ENCODE data around the gene NMU. TPM values are rescaled to one million over a fixed set of nuclear protein-coding genes. Genes with fewer than 3 reads are reported as not detected.

NMU gene
- total RNA-seq, 1 experiment from 2014 or later: not detected

DNA sequence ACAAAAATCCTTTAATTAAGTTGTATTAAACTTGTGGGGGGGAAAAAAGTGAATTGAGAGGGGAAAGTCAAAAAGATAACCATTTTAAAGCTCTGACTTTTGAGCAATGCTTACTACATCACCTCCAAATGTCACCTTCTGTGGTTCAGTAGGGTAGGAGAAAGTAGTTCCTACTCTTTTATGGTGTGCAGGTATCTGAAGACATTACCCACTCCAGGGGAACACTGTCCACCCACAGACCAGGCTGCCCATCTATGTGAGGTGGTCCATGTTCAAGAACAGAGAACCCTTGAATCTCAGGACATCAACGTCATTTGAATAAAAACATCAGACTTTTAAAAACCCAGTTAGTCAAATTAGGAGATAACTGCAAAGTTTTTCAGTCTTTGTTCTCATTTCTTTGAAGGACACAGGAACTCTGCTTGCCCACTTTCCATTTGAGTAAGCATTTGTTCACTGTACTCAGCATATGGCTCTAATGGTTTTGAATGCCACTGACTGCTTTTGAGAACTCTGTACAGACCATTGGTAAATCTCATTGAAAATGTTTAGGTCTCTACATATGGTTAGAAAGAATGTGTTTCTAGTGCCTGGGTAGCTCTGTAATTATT is 18.4 kb downstream of the NMU start:
- CTCF ChIA-PET: no interaction called here
- Histone ChIP-seq H3K9me3 (no peaks in the 10 kb centered on the region), H3K4me3 (ENCODE audit: low read depth, low read length) (no peak overlapping the region), H3K36me3 (ENCODE audit: control insufficient read depth, insufficient read depth, low read length) (no peaks in the 10 kb centered on the region), H3K4me1 (no peaks in the 10 kb centered on the region), H3K27me3 (replicated peaks; ENCODE audit: control insufficient read depth, insufficient read depth, low read length) (no peaks in the 10 kb centered on the region)
- DNase-seq: no peak
- Mint-ChIP-seq H3K27me3 (ENCODE audit: insufficient read depth, unreplicated experiment) (peaks cover 6% of the 10 kb centered on the region), H3K36me3 (ENCODE audit: insufficient read depth, unreplicated experiment) (no peaks in the 10 kb centered on the region), H3K4me3 (ENCODE audit: unreplicated experiment) (no peak overlapping the region), H3K27ac (ENCODE audit: unreplicated experiment) (no peak overlapping the region), H3K4me1 (ENCODE audit: low read depth, unreplicated experiment) (peaks cover 6% of the 10 kb centered on the region), H3K9me3 (ENCODE audit: unreplicated experiment) (peaks cover 10% of the 10 kb centered on the region)
- POLR2A ChIA-PET: no interaction called here
- intact Hi-C loops (cut with micrococcal nuclease; ENCODE audit: unreplicated experiment): no loop called here
- TF ChIP-seq, protein P1, sequence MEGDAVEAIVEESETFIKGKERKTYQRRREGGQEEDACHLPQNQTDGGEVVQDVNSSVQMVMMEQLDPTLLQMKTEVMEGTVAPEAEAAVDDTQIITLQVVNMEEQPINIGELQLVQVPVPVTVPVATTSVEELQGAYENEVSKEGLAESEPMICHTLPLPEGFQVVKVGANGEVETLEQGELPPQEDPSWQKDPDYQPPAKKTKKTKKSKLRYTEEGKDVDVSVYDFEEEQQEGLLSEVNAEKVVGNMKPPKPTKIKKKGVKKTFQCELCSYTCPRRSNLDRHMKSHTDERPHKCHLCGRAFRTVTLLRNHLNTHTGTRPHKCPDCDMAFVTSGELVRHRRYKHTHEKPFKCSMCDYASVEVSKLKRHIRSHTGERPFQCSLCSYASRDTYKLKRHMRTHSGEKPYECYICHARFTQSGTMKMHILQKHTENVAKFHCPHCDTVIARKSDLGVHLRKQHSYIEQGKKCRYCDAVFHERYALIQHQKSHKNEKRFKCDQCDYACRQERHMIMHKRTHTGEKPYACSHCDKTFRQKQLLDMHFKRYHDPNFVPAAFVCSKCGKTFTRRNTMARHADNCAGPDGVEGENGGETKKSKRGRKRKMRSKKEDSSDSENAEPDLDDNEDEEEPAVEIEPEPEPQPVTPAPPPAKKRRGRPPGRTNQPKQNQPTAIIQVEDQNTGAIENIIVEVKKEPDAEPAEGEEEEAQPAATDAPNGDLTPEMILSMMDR (IDR thresholded peaks at IDR 0.05; ENCODE audit: insufficient read depth in 1 of 2, low read depth in 1 of 2, low read length in 1 of 2, severe bottlenecking in 1 of 2, unreplicated experiment in 1 of 2): no peak
- BruUV-seq (replicated peaks): no TSS peak

DNA sequence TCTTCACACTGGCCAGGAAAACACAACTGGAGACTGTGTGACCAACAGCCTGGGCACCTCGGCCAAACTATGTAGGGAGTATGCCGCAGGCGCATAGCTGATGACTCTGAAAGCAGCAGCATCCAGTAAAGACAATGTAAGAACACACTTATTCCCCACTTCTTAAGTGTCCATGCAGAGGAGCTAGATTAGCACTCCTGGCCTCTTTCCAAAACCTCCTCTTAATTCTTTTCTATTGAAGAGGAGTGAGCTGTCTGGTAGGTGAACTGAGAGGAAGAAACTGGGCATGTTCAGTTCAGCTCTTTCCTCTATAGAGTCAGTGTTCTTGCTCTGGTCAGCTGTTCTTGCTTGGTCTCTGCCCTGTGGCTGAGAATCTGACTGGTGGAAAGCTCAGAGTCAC is 21.1 kb downstream of the NMU start:
- CTCF ChIA-PET: no interaction called here
- POLR2A ChIA-PET: no interaction called here
- intact Hi-C loops (cut with micrococcal nuclease; ENCODE audit: unreplicated experiment): no loop called here

DNA sequence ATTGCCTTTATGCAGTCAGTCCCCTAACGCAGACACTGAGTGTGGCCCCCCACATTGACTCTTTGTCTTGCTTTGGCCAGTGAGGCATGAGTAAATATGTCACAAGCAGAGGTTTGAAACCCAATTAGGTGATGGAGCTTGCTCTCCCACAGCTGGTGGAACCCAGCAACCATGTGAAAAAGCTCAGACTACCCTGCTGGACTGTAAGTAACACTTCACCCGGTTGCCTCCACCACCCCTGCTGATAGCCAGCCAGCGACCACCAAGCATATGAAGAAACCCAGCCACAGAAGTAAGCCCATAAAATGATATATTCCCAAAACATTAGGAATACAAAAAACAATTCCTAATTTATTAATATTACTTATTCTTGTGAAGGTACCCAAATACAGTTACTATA is 22.5 kb downstream of the NMU start:
- Mint-ChIP-seq H3K36me3 (ENCODE audit: insufficient read depth, unreplicated experiment) (no peaks in the 10 kb centered on the region), H3K27me3 (ENCODE audit: insufficient read depth, unreplicated experiment) (peaks cover 4% of the 10 kb centered on the region), H3K4me3 (ENCODE audit: unreplicated experiment) (no peak overlapping the region), H3K4me1 (ENCODE audit: low read depth, unreplicated experiment) (peaks cover 2% of the 10 kb centered on the region), H3K27ac (ENCODE audit: unreplicated experiment) (no peak overlapping the region), H3K9me3 (ENCODE audit: unreplicated experiment) (peaks cover 5% of the 10 kb centered on the region)
- DNase-seq: no peak
- Histone ChIP-seq H3K4me3 (ENCODE audit: low read depth, low read length) (no peak overlapping the region), H3K9me3 (no peaks in the 10 kb centered on the region), H3K27me3 (replicated peaks; ENCODE audit: control insufficient read depth, insufficient read depth, low read length) (no peaks in the 10 kb centered on the region), H3K4me1 (no peaks in the 10 kb centered on the region), H3K36me3 (ENCODE audit: control insufficient read depth, insufficient read depth, low read length) (no peaks in the 10 kb centered on the region)
- TF ChIP-seq, protein P1 (IDR thresholded peaks at IDR 0.05; ENCODE audit: insufficient read depth in 1 of 2, low read depth in 1 of 2, low read length in 1 of 2, severe bottlenecking in 1 of 2, unreplicated experiment in 1 of 2): no peak
- ChIA-PET CTCF (no interaction called here), POLR2A (no interaction called here)
- intact Hi-C loops (cut with micrococcal nuclease; ENCODE audit: unreplicated experiment): no loop called here
- no TSS peak for BruUV-seq (replicated peaks)

More for the DNA sequence above, 21.1 kb downstream of the NMU start:
- Mint-ChIP-seq H3K36me3 (ENCODE audit: insufficient read depth, unreplicated experiment) (no peaks in the 10 kb centered on the region), H3K27ac (ENCODE audit: unreplicated experiment) (no peak overlapping the region), H3K4me1 (ENCODE audit: low read depth, unreplicated experiment) (peaks cover 6% of the 10 kb centered on the region), H3K9me3 (ENCODE audit: unreplicated experiment) (peaks cover 10% of the 10 kb centered on the region), H3K4me3 (ENCODE audit: unreplicated experiment) (no peak overlapping the region), H3K27me3 (ENCODE audit: insufficient read depth, unreplicated experiment) (peaks cover 6% of the 10 kb centered on the region)
- no TSS peak for BruUV-seq (replicated peaks)
- Histone ChIP-seq H3K9me3 (no peaks in the 10 kb centered on the region), H3K27me3 (replicated peaks; ENCODE audit: control insufficient read depth, insufficient read depth, low read length) (no peaks in the 10 kb centered on the region), H3K4me1 (no peaks in the 10 kb centered on the region), H3K4me3 (ENCODE audit: low read depth, low read length) (no peak overlapping the region), H3K36me3 (ENCODE audit: control insufficient read depth, insufficient read depth, low read length) (no peaks in the 10 kb centered on the region)
- no peak for DNase-seq
- TF ChIP-seq, protein P1 (IDR thresholded peaks at IDR 0.05; ENCODE audit: insufficient read depth in 1 of 2, low read depth in 1 of 2, low read length in 1 of 2, severe bottlenecking in 1 of 2, unreplicated experiment in 1 of 2): no peak
